ENCODE results near the gene PCDH9. TPM values are rescaled to one million over a fixed set of nuclear protein-coding genes. Genes with fewer than 3 reads are reported as not detected.

PCDH9 gene
- total RNA-seq, 1 experiment from 2014 or later: 5.8 TPM

GRCh38 chr13:66704110-66704509 lies 526.0 kb downstream of the PCDH9 start:
- TF ChIP-seq CTCF (conservative IDR thresholded peaks at IDR 0.05; ENCODE audit: low read depth, low read length) (no peak), EZH2 (IDR thresholded peaks at IDR 0.05; ENCODE audit: borderline replicate concordance, low read depth, low read length, poor library complexity, severe bottlenecking) (no peak)
- Histone ChIP-seq H3K27ac (ENCODE audit: low read depth, low read length, poor library complexity, severe bottlenecking) (no peak overlapping the region), H3K27me3 (replicated peaks; ENCODE audit: insufficient read depth, low read depth, low read length, poor library complexity) (no peaks in the 10 kb centered on the region), H3K4me1 (ENCODE audit: insufficient read depth, low read length, poor library complexity, severe bottlenecking) (no peaks in the 10 kb centered on the region), H3K4me3 (ENCODE audit: low read depth, low read length, poor library complexity, severe bottlenecking) (no peak overlapping the region), H3K9me3 (ENCODE audit: low read depth, low read length, poor library complexity, severe bottlenecking) (no peaks in the 10 kb centered on the region), H3K36me3 (ENCODE audit: insufficient read depth, low read length, poor library complexity, severe bottlenecking) (no peaks in the 10 kb centered on the region)
- DNase-seq (ENCODE audit: low spot score): no peak
- BruUV-seq (replicated peaks): no TSS peak
- ChIA-PET CTCF (no interaction called here), POLR2A (ENCODE audit: low non-redundant PET) (no interaction called here)
- intact Hi-C loops (cut with micrococcal nuclease; ENCODE audit: unreplicated experiment): no loop called here

- intact Hi-C loops (cut with micrococcal nuclease; ENCODE audit: unreplicated experiment): no loop called here
- ChIA-PET POLR2A (ENCODE audit: low non-redundant PET) (no interaction called here), CTCF (no interaction called here)
- Histone ChIP-seq H3K9me3 (ENCODE audit: low read depth, low read length, poor library complexity, severe bottlenecking) (no peaks in the 10 kb centered on the region), H3K27ac (ENCODE audit: low read depth, low read length, poor library complexity, severe bottlenecking) (no peak overlapping the region), H3K4me1 (ENCODE audit: insufficient read depth, low read length, poor library complexity, severe bottlenecking) (no peaks in the 10 kb centered on the region), H3K36me3 (ENCODE audit: insufficient read depth, low read length, poor library complexity, severe bottlenecking) (no peaks in the 10 kb centered on the region), H3K27me3 (replicated peaks; ENCODE audit: insufficient read depth, low read depth, low read length, poor library complexity) (no peaks in the 10 kb centered on the region), H3K4me3 (ENCODE audit: low read depth, low read length, poor library complexity, severe bottlenecking) (no peak overlapping the region)
- DNase-seq (ENCODE audit: low spot score): no peak
- no peak for TF ChIP-seq EZH2 (IDR thresholded peaks at IDR 0.05; ENCODE audit: borderline replicate concordance, low read depth, low read length, poor library complexity, severe bottlenecking)
- TF ChIP-seq CTCF (conservative IDR thresholded peaks at IDR 0.05; ENCODE audit: low read depth, low read length): no peak
- no TSS peak for BruUV-seq (replicated peaks)
Observed at GRCh38 chr13:66703597-66703996, 526.5 kb downstream of the PCDH9 start.

GRCh38 chr13:66700117-66700601 lies 530.0 kb downstream of the PCDH9 start:
- Histone ChIP-seq H3K4me3 (ENCODE audit: low read depth, low read length, poor library complexity, severe bottlenecking) (no peak overlapping the region), H3K36me3 (ENCODE audit: insufficient read depth, low read length, poor library complexity, severe bottlenecking) (no peaks in the 10 kb centered on the region), H3K27me3 (replicated peaks; ENCODE audit: insufficient read depth, low read depth, low read length, poor library complexity) (no peaks in the 10 kb centered on the region), H3K9me3 (ENCODE audit: low read depth, low read length, poor library complexity, severe bottlenecking) (no peaks in the 10 kb centered on the region), H3K27ac (ENCODE audit: low read depth, low read length, poor library complexity, severe bottlenecking) (no peak overlapping the region), H3K4me1 (ENCODE audit: insufficient read depth, low read length, poor library complexity, severe bottlenecking) (no peaks in the 10 kb centered on the region)
- no TSS peak for BruUV-seq (replicated peaks)
- POLR2A ChIA-PET (ENCODE audit: low non-redundant PET): no interaction called here
- TF ChIP-seq CTCF (conservative IDR thresholded peaks at IDR 0.05; ENCODE audit: low read depth, low read length) (no peak), EZH2 (IDR thresholded peaks at IDR 0.05; ENCODE audit: borderline replicate concordance, low read depth, low read length, poor library complexity, severe bottlenecking) (no peak)
- CTCF ChIA-PET: no interaction called here
- DNase-seq (ENCODE audit: low spot score): no peak
- intact Hi-C loops (cut with micrococcal nuclease; ENCODE audit: unreplicated experiment): no loop called here

Measured in A673 (cell line).